SK-N-SH treated with all-trans-retinoic acid at 6 μM for 48 hours (cell line): ENCODE measurements around the gene OSBPL1A.

ENCODE experiments used
- ATAC-seq: fragments of 200-7000 bp; cut with Tn5 transposase; 3 replicates; pipeline ENCODE4 v1.9.1; 2020; ENCODE audit warnings: mild to moderate bottlenecking, moderate library complexity
- ARNTL ChIP-seq: fragments of 450-650 bp; formaldehyde crosslinking; IDR thresholded peaks from 2 replicates; pipeline ENCODE4 v1.5.0; 2020; ENCODE audit warnings: low read depth, mild to moderate bottlenecking, moderate library complexity, borderline replicate concordance
- BACH2 ChIP-seq: fragments of 250-450 bp; sonication (Bioruptor Pico); IDR thresholded peaks from 2 replicates; pipeline ENCODE4 v1.9.0; 2021; ENCODE audit warnings: mild to moderate bottlenecking, borderline replicate concordance
- CREB5 ChIP-seq: fragments of 250-450 bp; sonication (Bioruptor Pico); IDR thresholded peaks from 2 replicates; pipeline ENCODE4 v1.5.1; 2020; ENCODE audit warnings: low read depth, mild to moderate bottlenecking, moderate library complexity
- CSDC2 ChIP-seq: fragments of 250-450 bp; sonication (Bioruptor Pico); IDR thresholded peaks from 2 replicates; pipeline ENCODE4 v1.5.0; 2020; ENCODE audit warnings: mild to moderate bottlenecking, moderate library complexity
- CSRNP3 ChIP-seq: fragments of 250-450 bp; sonication (Bioruptor Pico); IDR thresholded peaks from 2 replicates; pipeline ENCODE4 v1.5.1; 2021; ENCODE audit warnings: mild to moderate bottlenecking, moderate library complexity
- ESRRG ChIP-seq: fragments of 250-450 bp; sonication (Bioruptor Pico); IDR thresholded peaks from 2 replicates; pipeline ENCODE4 v1.6.1; 2021; ENCODE audit warnings: mild to moderate bottlenecking
- GLIS3 ChIP-seq: fragments of 250-450 bp; sonication (Bioruptor Pico); IDR thresholded peaks from 2 replicates; pipeline ENCODE4 v1.5.0; 2020; ENCODE audit warnings: mild to moderate bottlenecking, moderate library complexity
- ISL1 ChIP-seq: fragments of 250-450 bp; sonication (Bioruptor Pico); IDR thresholded peaks from 2 replicates; pipeline ENCODE4 v2.1.2; 2022; ENCODE audit warnings: mild to moderate bottlenecking, moderate library complexity
- OSR1 ChIP-seq: fragments of 250-450 bp; sonication (Bioruptor Pico); IDR thresholded peaks from 2 replicates; pipeline ENCODE4 v1.8.0; 2022; ENCODE audit warnings: moderate library complexity, mild to moderate bottlenecking, inconsistent platforms
- PATZ1 ChIP-seq: fragments of 250-450 bp; sonication (Bioruptor Pico); IDR thresholded peaks from 2 replicates; pipeline ENCODE4 v1.8.0; 2020; ENCODE audit warnings: mild to moderate bottlenecking, moderate library complexity, borderline replicate concordance
- POU6F1 ChIP-seq: fragments of 250-450 bp; sonication (Bioruptor Pico); IDR thresholded peaks from 2 replicates; pipeline ENCODE4 v1.8.0; 2021; ENCODE audit warnings: low read depth, mild to moderate bottlenecking, moderate library complexity, borderline replicate concordance
- PPARA ChIP-seq: fragments of 250-450 bp; sonication (Bioruptor Pico); IDR thresholded peaks from 2 replicates; pipeline ENCODE4 v1.5.0; 2020; ENCODE audit warnings: mild to moderate bottlenecking, borderline replicate concordance
- RARB ChIP-seq: fragments of 250-450 bp; sonication (Bioruptor Pico); IDR thresholded peaks from 2 replicates; pipeline ENCODE4 v1.8.0; 2021; ENCODE audit warnings: mild to moderate bottlenecking, moderate library complexity
- SNAI2 ChIP-seq: fragments of 250-450 bp; sonication (Bioruptor Pico); IDR thresholded peaks from 2 replicates; pipeline ENCODE4 v1.5.0; 2020; ENCODE audit warnings: mild to moderate bottlenecking, moderate library complexity
- TCF4 ChIP-seq: fragments of 250-450 bp; sonication (Bioruptor Pico); IDR thresholded peaks from 2 replicates; pipeline ENCODE4 v1.8.0; 2021; ENCODE audit warnings: mild to moderate bottlenecking, moderate library complexity, borderline replicate concordance
- TOX ChIP-seq: fragments of 250-450 bp; sonication (Bioruptor Pico); IDR thresholded peaks from 2 replicates; pipeline ENCODE4 v1.8.0; 2021; ENCODE audit warnings: mild to moderate bottlenecking, moderate library complexity, borderline replicate concordance
- TSHZ2 ChIP-seq: fragments of 250-450 bp; sonication (Bioruptor Pico); IDR thresholded peaks from 2 replicates; pipeline ENCODE4 v1.5.0; 2020; ENCODE audit warnings: mild to moderate bottlenecking, moderate library complexity
- ZC3H10 ChIP-seq: fragments of 250-450 bp; sonication (Bioruptor Pico); IDR thresholded peaks from 2 replicates; pipeline ENCODE4 v1.5.1; 2021; ENCODE audit warnings: mild to moderate bottlenecking, moderate library complexity
- ZFP3 ChIP-seq: fragments of 250-450 bp; sonication (Bioruptor Pico); IDR thresholded peaks from 2 replicates; pipeline ENCODE4 v1.5.0; 2020; ENCODE audit warnings: mild to moderate bottlenecking, moderate library complexity
- ZFP30 ChIP-seq: fragments of 450-650 bp; formaldehyde crosslinking; IDR thresholded peaks from 2 replicates; pipeline ENCODE4 v1.5.0; 2022; ENCODE audit warnings: mild to moderate bottlenecking, moderate library complexity
- ZNF565 ChIP-seq: fragments of 450-650 bp; formaldehyde crosslinking; conservative IDR thresholded peaks from 2 replicates; pipeline ENCODE4 v1.5.0; 2020; ENCODE audit warnings: low read depth, mild to moderate bottlenecking, moderate library complexity
- ZNF70 ChIP-seq: fragments of 450-650 bp; formaldehyde crosslinking; IDR thresholded peaks from 2 replicates; pipeline ENCODE4 v1.5.0; 2020; ENCODE audit warnings: mild to moderate bottlenecking, moderate library complexity
- ZNF8 ChIP-seq: fragments of 450-650 bp; formaldehyde crosslinking; IDR thresholded peaks from 2 replicates; pipeline ENCODE4 v1.5.0; 2020; ENCODE audit warnings: mild to moderate bottlenecking, moderate library complexity

Gene OSBPL1A

GRCh38 chr18:24388957-24389356 is 8.7 kb downstream of the OSBPL1A start:
- ATAC-seq = no peak

More at GRCh38 chr18:24388957-24389356, 8.7 kb downstream of the OSBPL1A start:
- TF ChIP-seq PPARA (CRISPR knock-in tag) (no peak), TSHZ2 (CRISPR knock-in tag) (0 out of 2 replicates have a peak, but pooled peaks have one; percentile 65), OSR1 (CRISPR knock-in tag) (no peak), ARNTL (CRISPR knock-in tag) (no peak), POU6F1 (no peak), GLIS3 (CRISPR knock-in tag) (no peak), ZNF70 (CRISPR knock-in tag) (no peak), ZNF8 (CRISPR knock-in tag) (no peak), CSDC2 (no peak), ZFP3 (no peak), ZFP30 (CRISPR knock-in tag) (no peak), RARB (no peak), ZC3H10 (no peak), TCF4 (CRISPR knock-in tag) (peak; percentile 82), TOX (CRISPR knock-in tag) (no peak), BACH2 (no peak), CREB5 (CRISPR knock-in tag) (no peak), CSRNP3 (CRISPR knock-in tag) (no peak), ZNF565 (CRISPR knock-in tag) (no peak), ESRRG (CRISPR knock-in tag) (no peak), ISL1 (CRISPR knock-in tag) (peak; percentile 34), PATZ1 (CRISPR knock-in tag) (no peak), SNAI2 (peak; percentile 77; the same call in 1 of the 2 replicates)
- TF ChIP-seq, all 23 proteins: peak for 4
